SW480 (cell line): ENCODE data around the gene RSL1D1.
"Not testable (repeated sequence)": the region's sequence is repeated elsewhere in the genome, so short reads cannot be mapped to it uniquely, and the experiment has no call there.

ENCODE experiments used
- DNase-seq: peaks from one replicate; pipeline ENCODE4 v3.0.0-alpha.2; 2016; ENCODE audit warnings: low spot score

RSL1D1 gene

DNA sequence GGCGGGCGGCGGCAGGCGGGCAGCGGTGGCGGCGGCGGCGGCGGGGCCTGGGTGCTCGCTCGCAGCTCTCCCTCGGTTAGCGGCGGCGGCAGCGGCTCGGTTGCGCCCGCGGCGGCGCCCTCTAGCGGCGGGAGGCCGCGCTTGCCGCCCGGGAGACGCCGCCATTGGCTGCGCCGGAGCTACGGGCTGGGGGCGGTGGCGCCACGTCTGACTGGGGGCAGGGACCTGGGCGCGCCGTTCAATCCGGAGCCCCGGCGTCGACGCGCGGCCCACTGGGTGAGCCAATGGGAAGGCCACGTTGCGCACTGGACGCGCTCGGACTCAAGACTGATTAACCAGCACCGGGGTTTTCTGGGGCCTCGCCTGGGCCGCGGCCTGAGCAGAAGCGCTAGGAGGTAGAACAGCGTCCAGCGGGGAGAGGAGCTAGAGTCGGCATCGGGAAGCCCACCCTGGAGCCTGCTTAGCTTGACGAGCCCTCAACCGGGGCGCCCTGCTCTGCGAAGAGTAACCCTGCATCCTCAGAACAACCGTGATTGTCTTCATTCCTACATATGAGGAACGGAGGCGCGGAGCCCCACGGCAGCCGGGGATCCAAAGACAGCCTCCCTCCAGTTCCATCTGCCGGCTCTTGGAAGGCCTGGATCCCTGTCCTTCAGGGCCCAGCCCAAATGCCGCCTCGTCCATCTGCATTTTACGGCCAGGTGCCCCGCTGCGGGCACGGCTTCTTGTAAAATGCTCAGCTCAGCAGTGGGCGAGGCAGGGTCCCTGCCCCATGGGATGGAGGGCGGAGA, 54.0 kb downstream of the RSL1D1 start, which contains the start of gene ZC3H7A:
Gene ZC3H7A, minus strand, starts transcription at position 93 of the 791 bp plus-strand sequence. CDS start 14,904 bp downstream, outside the sequence.
- peak; percentile 96 for DNase-seq

DNA sequence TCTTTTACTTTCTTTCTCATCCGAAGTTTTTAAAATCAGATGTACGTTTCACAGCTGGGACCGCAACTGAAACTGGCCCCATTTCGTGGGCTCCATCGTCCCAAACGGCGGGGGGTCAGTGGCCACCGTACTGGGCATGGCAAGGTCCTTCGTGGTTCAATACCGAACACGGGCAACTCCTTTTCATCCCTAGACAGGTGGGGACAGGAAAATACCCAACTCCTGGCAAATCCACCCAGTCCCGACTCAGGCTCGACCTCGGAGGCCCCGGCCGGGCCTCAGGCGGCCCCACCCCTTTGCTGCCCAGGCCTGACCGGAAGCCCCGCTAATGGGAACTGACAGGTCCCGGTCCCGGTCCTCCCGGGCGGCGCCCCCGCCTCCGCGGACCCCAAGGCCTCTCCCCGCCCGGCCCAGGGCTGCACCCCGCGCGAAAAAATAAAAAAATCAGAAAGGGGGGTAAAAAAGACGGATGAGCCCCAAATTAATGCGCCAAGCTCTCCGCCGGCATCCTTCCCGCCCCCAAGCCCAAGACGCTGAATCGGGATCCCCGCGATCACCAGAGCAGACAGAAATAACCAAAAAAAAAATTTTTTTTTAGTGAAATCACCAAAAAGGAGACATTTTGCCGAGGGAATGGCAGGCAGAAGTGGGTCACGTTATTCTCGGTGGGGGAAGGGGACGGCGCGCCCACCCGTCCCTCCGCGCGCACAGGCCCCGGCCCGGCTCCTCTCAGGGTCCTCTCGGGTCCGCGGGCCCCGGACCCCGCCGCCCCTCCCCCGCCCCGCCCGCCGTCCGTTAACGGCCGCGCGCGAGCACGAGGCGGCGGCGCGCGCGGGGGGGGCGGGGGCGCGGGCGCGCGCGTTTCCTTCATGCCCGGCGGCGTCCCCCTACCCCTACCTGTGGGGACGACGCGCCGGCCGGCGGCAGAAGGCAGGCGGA, 54.8 kb downstream of the RSL1D1 start:
- DNase-seq: no peak

DNA sequence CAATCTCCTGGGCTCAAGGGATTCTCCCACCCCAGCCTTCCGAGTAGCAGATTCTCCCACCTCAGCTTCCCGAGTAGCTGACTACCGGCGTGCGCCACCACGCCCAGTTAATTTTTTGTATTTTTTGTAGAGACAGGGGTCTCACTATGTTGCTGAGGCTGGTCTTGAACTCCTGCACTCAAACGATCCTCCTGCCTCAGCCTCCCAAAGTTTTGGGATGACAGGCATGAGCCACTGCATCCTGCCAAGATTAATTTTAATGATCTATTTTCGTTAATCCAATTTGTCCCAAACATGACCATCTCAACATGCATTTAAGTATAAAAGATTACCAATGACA, 55.5 kb downstream of the RSL1D1 start:
- DNase-seq: no peak

DNA sequence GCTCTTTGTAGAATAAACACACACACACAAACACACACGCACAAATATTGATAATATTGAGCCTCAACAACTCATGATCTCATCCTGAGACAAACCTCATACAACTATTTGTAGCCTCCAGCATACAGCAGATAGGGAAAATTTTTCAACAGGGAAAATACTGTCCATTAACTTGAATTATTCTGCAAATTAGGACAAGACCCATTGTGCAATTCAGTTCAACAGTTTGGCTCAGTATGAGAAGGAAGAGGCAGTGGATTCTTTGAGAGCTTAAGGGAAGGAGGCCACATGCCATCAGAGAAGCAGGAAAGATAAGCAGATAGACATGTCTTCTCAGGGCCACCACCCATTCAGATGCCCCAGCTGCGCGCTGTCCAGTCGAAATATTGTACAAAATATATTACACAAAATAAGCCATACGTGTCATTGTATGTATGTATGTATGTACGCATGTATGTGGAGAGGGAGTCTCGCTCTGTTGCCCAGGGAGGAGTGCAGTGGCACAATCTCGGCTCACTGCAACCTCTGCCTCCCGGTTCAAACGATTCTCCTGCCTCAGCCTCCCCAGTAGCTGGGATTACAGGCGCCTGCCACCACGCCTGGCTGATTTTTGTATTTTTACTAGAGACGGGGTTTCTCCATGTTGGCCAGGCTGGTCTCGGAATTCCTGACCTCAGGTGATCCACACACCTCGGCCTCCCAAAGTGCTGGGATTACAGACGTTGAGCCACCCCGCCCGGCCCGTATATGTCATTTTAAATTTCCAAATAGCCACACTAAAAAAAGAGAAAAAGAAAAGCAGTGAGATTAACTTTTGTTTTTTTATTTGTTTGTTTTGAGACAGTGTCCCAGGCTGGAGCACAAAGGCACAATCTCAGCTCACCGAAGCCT, 56.1 kb downstream of the RSL1D1 start:
- DNase-seq: no peak

DNA sequence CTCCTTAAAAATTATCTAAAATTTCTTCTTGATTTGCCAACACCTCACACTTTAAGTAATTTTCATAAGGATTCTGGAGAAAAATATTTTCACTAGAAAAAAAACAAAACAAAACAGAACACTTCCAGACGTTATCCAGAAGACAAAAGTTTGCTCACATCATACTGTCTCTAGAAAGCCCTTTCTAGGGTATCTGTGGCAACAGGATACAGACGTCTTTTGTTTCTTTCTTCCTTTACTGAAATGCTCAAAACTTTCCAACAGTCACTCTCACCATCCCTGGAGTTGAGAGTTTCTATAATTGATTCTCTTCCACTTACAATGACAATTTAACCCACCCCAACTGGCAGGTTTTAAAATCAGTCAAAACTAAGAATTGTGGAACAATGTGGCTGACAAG, 56.9 kb downstream of the RSL1D1 start:
- DNase-seq: no peak

DNA sequence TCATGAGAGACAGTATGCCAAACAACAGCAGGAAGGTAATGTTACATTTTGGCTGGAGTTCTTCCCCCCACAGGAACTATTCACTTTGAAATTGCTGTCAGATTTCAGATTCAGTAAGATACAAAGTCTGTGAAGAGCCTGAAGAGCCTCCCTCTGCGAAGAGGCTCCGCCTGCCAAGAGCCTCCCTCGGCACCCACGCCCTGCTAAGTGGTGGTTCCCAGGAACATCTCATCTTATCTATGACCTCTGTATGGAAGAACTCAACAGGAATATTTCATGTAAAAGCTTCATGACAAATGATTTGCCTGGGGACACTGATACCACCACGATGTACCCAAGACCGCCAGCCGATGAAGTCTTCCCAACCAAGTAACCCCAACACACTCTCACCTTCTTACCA, 57.5 kb downstream of the RSL1D1 start:
- DNase-seq: no peak

DNA sequence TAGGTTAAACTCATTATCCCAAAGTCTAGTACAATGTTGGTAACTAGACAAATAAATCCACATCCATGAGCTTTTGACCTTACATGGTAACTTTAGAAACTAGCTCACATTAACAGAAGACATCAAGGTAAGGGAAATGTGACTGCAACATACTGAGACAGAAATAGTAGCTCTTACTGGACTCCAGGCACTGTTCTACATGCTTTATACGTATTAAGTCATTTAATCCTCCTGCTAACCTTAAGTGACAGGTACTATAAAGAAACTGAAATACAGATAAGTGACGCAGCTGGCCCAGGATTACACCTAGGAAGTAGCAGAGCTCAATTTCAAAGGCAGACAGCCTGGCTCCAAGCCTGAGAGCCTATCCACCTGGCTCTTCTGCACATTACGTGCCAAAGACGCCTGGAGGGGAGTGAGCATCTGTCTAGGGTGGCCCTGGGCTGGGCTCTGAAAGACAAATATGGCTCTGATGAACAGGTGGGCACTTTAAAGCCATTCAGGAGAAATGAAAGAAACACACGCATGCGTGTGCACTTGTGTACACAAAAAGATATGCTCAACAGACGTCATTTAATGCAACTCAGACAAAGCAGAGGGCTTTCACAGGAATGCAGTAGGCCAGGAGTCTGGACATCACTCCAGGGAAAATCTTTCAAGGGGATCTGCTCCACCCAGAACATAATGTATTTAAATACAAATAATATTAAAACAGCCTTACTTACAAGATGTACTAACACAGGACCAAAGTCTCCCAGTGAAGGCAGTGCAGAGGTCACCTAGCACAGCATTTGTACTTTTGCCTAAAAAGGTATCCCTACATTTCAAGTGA, 58.7 kb downstream of the RSL1D1 start:
- DNase-seq: no peak

DNA sequence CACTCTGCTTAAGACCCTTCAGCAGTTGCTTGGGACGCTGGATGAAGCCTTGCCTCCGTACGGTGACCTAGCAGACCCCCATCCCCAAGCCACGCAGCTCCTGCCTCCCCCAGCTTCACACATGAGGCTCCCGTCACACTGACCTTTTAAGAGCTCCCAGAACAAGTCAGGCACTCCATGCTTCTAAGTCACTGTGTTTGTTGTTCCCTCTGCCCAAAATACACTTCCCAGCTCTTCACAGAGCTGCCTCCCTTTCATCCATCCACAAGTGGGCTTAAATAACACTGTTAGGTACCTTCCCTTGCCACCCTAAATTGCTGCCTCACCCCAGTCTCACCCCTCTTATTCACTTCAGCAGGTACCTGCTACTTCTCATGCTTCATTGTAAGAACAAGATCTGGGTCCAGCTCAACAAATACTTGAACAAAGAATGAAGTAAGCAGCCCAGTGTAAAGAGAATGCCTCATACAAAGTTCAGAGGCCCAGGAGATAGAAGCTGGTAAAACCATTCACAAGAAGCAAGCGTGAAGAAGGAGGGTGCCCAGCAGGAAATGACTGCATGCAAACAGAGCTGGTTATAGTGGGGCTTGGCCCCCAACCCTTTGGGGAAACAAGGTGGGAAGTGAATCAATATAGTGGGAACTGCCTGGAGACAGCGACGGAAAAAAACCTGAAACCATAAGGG, 60.1 kb downstream of the RSL1D1 start:
- DNase-seq: no peak

DNA sequence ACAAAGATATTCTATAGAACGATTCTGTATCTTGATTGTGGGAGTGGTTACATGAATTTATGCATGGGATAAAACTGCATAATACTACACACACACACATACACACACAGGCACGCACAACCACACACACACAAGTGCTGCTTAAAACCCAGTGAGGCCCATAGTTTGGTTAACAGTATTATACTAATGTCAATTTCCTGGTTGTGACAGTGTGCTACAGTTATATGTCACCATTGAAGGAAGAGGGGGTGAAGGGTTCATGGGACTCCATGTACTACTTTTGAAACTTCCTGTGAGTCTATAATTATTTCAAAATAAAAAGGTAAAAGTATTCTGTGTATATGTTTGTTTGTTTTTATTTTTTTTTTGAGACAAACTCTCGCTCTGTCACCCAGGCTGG, 62.4 kb downstream of the RSL1D1 start:
- no peak for DNase-seq

DNA sequence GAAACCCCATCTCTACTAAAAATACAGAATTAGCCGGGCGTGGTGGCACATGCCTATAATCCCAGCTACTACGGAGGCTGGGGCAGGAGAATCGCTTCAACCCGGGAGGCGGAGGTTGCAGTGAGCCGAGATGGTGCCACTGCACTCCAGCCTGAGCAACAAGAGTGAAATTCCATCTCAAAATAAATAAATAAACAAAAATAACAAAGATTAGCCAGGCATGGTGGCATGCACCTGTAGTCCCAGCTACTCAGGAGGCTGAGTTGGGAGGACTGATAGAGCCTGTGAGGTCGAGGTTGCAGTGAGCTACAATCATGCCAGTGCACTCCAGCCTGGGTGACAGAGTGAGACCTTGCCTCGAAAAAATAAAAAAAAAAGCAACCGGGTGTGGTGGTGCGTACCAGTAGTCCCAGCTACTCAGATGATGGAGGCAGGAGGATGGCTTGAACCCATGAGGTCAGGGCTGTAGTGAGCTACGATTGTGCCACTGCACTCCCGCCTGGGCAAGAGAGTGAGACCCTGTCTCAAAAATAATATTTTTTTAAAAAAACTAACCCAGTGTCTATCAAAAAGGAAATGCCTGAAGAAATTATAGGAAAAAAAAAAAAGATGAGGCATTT, 66.3 kb downstream of the RSL1D1 start:
- not testable (repeated sequence) for DNase-seq

DNA sequence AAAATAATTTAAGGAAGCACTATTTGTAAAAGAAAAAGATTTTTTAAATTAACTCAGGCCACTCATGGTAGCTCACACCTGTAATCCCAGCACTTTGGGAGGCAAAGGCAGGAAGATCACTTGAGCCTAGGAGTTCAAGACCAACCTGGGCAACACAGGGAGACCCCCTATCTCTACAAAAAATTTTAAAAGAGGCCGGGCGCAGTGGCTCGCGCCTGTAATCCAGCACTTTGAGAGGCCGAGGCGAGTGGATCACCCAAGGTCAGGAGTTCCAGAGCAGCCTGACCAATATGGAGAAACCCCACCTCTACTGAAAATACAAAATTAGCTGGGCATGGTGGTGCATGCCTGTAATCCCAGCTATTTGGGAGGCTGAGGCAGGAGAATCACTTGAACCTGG, 67.0 kb downstream of the RSL1D1 start:
- not testable (repeated sequence) for DNase-seq

DNA sequence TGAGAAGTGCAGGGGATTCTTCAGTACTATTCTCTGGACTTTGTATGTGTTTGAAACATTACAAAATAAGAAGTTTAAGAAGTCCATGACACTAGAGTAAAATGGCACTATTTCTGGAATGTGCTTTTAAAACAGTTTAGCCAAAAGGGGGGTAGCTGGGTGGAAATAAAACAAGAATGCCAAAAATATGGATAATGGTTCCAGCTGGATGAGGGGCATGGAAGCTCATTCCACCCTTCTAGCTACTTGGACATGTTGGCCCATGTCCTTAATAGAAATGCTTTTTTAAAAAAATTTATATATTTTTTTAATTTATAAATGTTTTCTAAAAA, 67.3 kb downstream of the RSL1D1 start:
- DNase-seq: no peak
